HG03520 (cell line): Measurements from ENCODE around the gene CROCC.
"Not testable (repeated sequence)": the region's sequence is repeated elsewhere in the genome, so short reads cannot be mapped to it uniquely, and the experiment has no call there.

ENCODE experiments used
- ATAC-seq: cut with Tn5 transposase; IDR thresholded peaks from one replicate; pipeline ENCODE4 v1.9.1; 2021; ENCODE audit warnings: mild to moderate bottlenecking, moderate library complexity; ENCODE audit not compliant: unreplicated experiment

The CROCC gene

GRCh38 chr1:16914928-16915626, 6.7 kb upstream of the CROCC start:
- ATAC-seq: not testable (repeated sequence)

GRCh38 chr1:16915627-16915973, 6.1 kb upstream of the CROCC start:
- no peak for ATAC-seq

- not testable (repeated sequence) for ATAC-seq
Measured at GRCh38 chr1:16916036-16916880, 5.5 kb upstream of the CROCC start.

GRCh38 chr1:16918371-16918770, 3.4 kb upstream of the CROCC start:
- ATAC-seq: no peak

- ATAC-seq: not testable (repeated sequence)
Measured at GRCh38 chr1:16918936-16919665, 2.6 kb upstream of the CROCC start.

GRCh38 chr1:16920951-16921350, 780 bp upstream of the CROCC start:
- ATAC-seq: no peak

- no peak for ATAC-seq
Measured at GRCh38 chr1:16922466-16922865, 735 bp downstream of the CROCC start.

GRCh38 chr1:16922885-16923431, 1.2 kb downstream of the CROCC start:
- ATAC-seq: no peak

- ATAC-seq: no peak
Measured at GRCh38 chr1:16924216-16924918, 2.6 kb downstream of the CROCC start.

- no peak for ATAC-seq
Measured at GRCh38 chr1:16924919-16925477, 3.3 kb downstream of the CROCC start.

GRCh38 chr1:16925635-16926490, 4.1 kb downstream of the CROCC start:
- ATAC-seq: no peak

GRCh38 chr1:16926491-16927073, 4.9 kb downstream of the CROCC start:
- no peak for ATAC-seq

GRCh38 chr1:16927256-16927655, 5.5 kb downstream of the CROCC start:
- ATAC-seq: no peak

- no peak for ATAC-seq
Measured at GRCh38 chr1:16927711-16928485, 6.2 kb downstream of the CROCC start.

GRCh38 chr1:16929146-16930041, 7.7 kb downstream of the CROCC start:
- ATAC-seq: not testable (repeated sequence)

- not testable (repeated sequence) for ATAC-seq
Measured at GRCh38 chr1:16931206-16931934, 9.6 kb downstream of the CROCC start.

- not testable (repeated sequence) for ATAC-seq
Measured at GRCh38 chr1:16933945-16934344, 12.2 kb downstream of the CROCC start.
